ENCODE data around the gene ATOX1. TPM values are rescaled to one million over a fixed set of nuclear protein-coding genes. Genes with fewer than 3 reads are reported as not detected.

The ATOX1 gene
- total and polyA plus RNA-seq, 2 of the 8 experiments (the other 6 are each of a cell fraction or from before 2014, with no cell fraction given): 79.9 to 232 TPM

DNA sequence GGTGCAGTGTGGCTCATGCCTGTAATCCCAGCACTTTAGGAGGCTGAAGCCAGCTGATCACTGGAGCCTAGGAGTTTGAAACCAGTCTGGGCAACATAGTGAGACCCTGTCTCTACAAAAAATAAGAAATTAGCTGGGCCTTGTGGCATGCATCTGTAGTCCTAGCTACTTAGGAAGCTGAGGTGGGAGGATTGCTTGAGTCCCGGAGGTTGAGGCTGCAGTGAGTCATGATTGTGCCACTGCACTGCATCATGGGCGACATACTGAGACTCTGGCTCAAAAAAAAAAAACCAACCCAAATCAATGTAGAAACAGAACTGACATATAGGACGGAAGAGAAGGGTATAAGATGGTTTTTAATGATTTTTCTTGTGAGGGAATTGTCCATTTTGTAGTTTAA lies 41.0 kb upstream of the ATOX1 start:
- H2BK5ac ChIP-seq (ENCODE audit: low read depth, low read length): no peak overlapping the region
- H3K18ac ChIP-seq (ENCODE audit: extremely low read depth, low read length): no peak overlapping the region
- TF ChIP-seq USF2 (IDR thresholded peaks at IDR 0.05; ENCODE audit: low read length) (no peak), TCF12 (IDR thresholded peaks at IDR 0.05; ENCODE audit: low read depth, low read length) (no peak), TEAD4 (IDR thresholded peaks at IDR 0.05; ENCODE audit: low read depth, low read length) (no peak), SIRT6 (IDR thresholded peaks at IDR 0.05; ENCODE audit: low read length) (no peak), CHD1 (IDR thresholded peaks at IDR 0.05; ENCODE audit: low read depth, low read length) (no peak), SP4 (IDR thresholded peaks at IDR 0.05; ENCODE audit: low read length) (no peak), SUZ12 (IDR thresholded peaks at IDR 0.05; ENCODE audit: low read length) (no peak)
- no peaks in the 10 kb centered on the region for H3K4me1 ChIP-seq (replicated peaks in 1 of 4; ENCODE audit: control insufficient read depth in 3 of 4, insufficient read depth in 4 of 4, low read length in 3 of 4)
- no peak overlapping the region for H3K4me3 ChIP-seq (ENCODE audit: extremely low read depth in 1 of 4, insufficient read depth in 2 of 4, low read depth in 3 of 4, low read length in 4 of 4)
- no peaks in the 10 kb centered on the region for H3K79me1 ChIP-seq (ENCODE audit: low read depth, low read length)
- no peak overlapping the region for H2BK20ac ChIP-seq (ENCODE audit: low read length)
- no peak overlapping the region for H3K27ac ChIP-seq (ENCODE audit: low read depth, low read length)
- H3K9me3 ChIP-seq (ENCODE audit: insufficient read depth in 2 of 2, low read depth in 1 of 2, low read length in 1 of 2): no peaks in the 10 kb centered on the region
- no peak overlapping the region for H3K56ac ChIP-seq (replicated peaks; ENCODE audit: insufficient read length, low read depth, low read length)
- H3K27me3 ChIP-seq (replicated peaks in 1 of 4; ENCODE audit: control insufficient read depth in 3 of 4, extremely low read depth in 1 of 4, insufficient read depth in 3 of 4, low read length in 3 of 4): no peaks in the 10 kb centered on the region
- DNase-seq (ENCODE audit: low read depth in 1 of 2, low spot score in 2 of 2): no peak
- no peak overlapping the region for H3K23ac ChIP-seq (ENCODE audit: insufficient read length)
- H3K4ac ChIP-seq (replicated peaks; ENCODE audit: insufficient read length, low read depth, low read length): no peak overlapping the region
- no peak for FAIRE-seq
- H4K20me1 ChIP-seq (replicated peaks in 1 of 2; ENCODE audit: control insufficient read depth in 1 of 2, insufficient read depth in 2 of 2, low read length in 2 of 2): peaks cover 4 to 7% of the 10 kb centered on the region in 2 experiments
- ChIA-PET CTCF (ENCODE audit: partially characterized antibody) (interaction anchor here (0.7 to 2.4 kb wide), 8 partner anchors 9 to 1070 kb away, joined by 3 to 10 read pairs (median 3); no protein-coding TSS in a partner anchor), POLR2A (ENCODE audit: partially characterized antibody) (interaction anchor here (0.6 to 7.4 kb wide), 8 partner anchors 8 to 953 kb away, joined by 3 to 50 read pairs (median 4); partner anchors contain the start of gene G3BP1)
- H4K5ac ChIP-seq (ENCODE audit: insufficient read length, low read depth, low read length): no peak overlapping the region
- no peak overlapping the region for H3K14ac ChIP-seq (ENCODE audit: insufficient read length)
- no peak overlapping the region for H3K9ac ChIP-seq (replicated peaks in 1 of 4; ENCODE audit: extremely low read depth in 1 of 4, low read depth in 3 of 4, low read length in 3 of 4)
- H3K23me2 ChIP-seq (ENCODE audit: low read depth, low read length): no peaks in the 10 kb centered on the region
- H3K79me2 ChIP-seq (ENCODE audit: control insufficient read depth in 1 of 2, insufficient read depth in 2 of 2, low read length in 2 of 2): peaks cover 3 to 84% of the 10 kb centered on the region in 2 experiments; a peak in 3 of 4 replicates
- no peak overlapping the region for H4K91ac ChIP-seq (replicated peaks; ENCODE audit: insufficient read length, low read length)
- H2BK120ac ChIP-seq (replicated peaks; ENCODE audit: low read depth, low read length): no peak overlapping the region
- H2BK15ac ChIP-seq (ENCODE audit: low read length): no peak overlapping the region
- WGBS, 2 experiments (ENCODE audit: extremely low coverage in 1 of 2, insufficient coverage in 1 of 2, insufficient read length in 1 of 2, insufficient replicate concordance in 2 of 2, low coverage in 1 of 2, low lambda C conversion rate in 2 of 2, missing lambda C conversion rate in 1 of 2): 92 to 100% methylated on average over 1 to 3 of the region's 3 CpGs
- H3K4me2 ChIP-seq (ENCODE audit: insufficient read depth in 1 of 2, low read depth in 2 of 2, low read length in 2 of 2): no peak overlapping the region
- no peak overlapping the region for H4K8ac ChIP-seq (ENCODE audit: extremely low read depth, insufficient read depth, low read length)
- H2BK12ac ChIP-seq (ENCODE audit: low read depth, low read length): no peak overlapping the region
- no peak overlapping the region for H2AFZ ChIP-seq (ENCODE audit: low read length)
- no peak overlapping the region for H2AK5ac ChIP-seq (ENCODE audit: low read depth, low read length)
- H3K36me3 ChIP-seq (ENCODE audit: control insufficient read depth in 2 of 4, insufficient read depth in 4 of 4, low read length in 3 of 4): peaks cover 31 to 96% (median 72%) of the 10 kb centered on the region in 4 experiments

All from H1 (cell line).